K562 (cell line): ENCODE data around the gene GLI3. TPM values are rescaled to one million over a fixed set of nuclear protein-coding genes. Genes with fewer than 3 reads are reported as not detected.

ENCODE experiments used
- ATAC-seq: fragments of 200-7000 bp; cut with Tn5 transposase; 3 replicates; pipeline ENCODE4 v1.9.1; 2020; ENCODE audit warnings: moderate library complexity
- BruUV-seq: library from RNA; stranded (reverse); fragments of 400-500 nt; replicated peaks from 2 replicates; lab custom pipeline; 2021; lab: Mats Ljungman, UMichigan
- CTCF ChIA-PET: fragments of 300-600 bp; formaldehyde crosslinking; extraction: SDS; loops from one replicate; lab custom pipeline; 2021; ENCODE audit warnings: low intra/inter-chr PET ratio; lab: Yijun Ruan, JAX
- POLR2A ChIA-PET: fragments of 300-600, 350-650 bp; sonication (Branson Sonifier 250); formaldehyde crosslinking; extraction: SDS; loops from one replicate; lab custom pipeline; 2021; ENCODE audit warnings: antibody characterized with exemption, inconsistent platforms; lab: Yijun Ruan, JAX
- DNase-seq, 4 experiments: peaks; one replicate each; pipeline versions ENCODE4 v3.0.0 to v3.0.0-alpha.2; 2011 to 2018; ENCODE audit warnings: low spot score in 3 of 4, mixed read lengths in 3 of 4; ENCODE audit errors: extremely low read depth in 1 of 4
- FAIRE-seq: peaks from 2 replicates; lab custom pipeline; 2011; peaks lifted over from hg19 to GRCh38; lab: Jason Lieb, UNC
- H2AFZ ChIP-seq: 2 replicates; pipeline ENCODE4 v1.6.0; 2011; ENCODE audit warnings: low read depth, low read length, control low read depth, inconsistent platforms
- H3K27ac ChIP-seq: fragments of 200-600 bp; 3 replicates; pipeline ENCODE4 v1.8.0; 2011; ENCODE audit warnings: low read depth, mild to moderate bottlenecking, control low read depth, inconsistent platforms, low read length, moderate library complexity, mixed read lengths; ENCODE audit errors: extremely low read depth
- H3K27me3 ChIP-seq, 2 experiments: fragments of 300-600 bp in 1 of 2; 2 replicates in 1 of 2; 3 replicates in 1 of 2; pipeline versions ENCODE4 v1.6.0 to v1.8.0; 2011; ENCODE audit warnings: inconsistent platforms in 2 of 2, low read length in 2 of 2, mild to moderate bottlenecking in 1 of 2, mixed read lengths in 1 of 2, moderate library complexity in 1 of 2; ENCODE audit not compliant: control insufficient read depth in 2 of 2, insufficient read depth in 2 of 2
- H3K36me3 ChIP-seq: fragments of 300-600 bp; 3 replicates; pipeline ENCODE4 v1.8.0; 2011; ENCODE audit warnings: mild to moderate bottlenecking, low read length, inconsistent platforms; ENCODE audit not compliant: control insufficient read depth, insufficient read depth
- H3K4me1 ChIP-seq, 2 experiments: fragments of 200-600 bp in 1 of 2; replicated peaks in 1 of 2; 2 replicates in 1 of 2; 3 replicates in 1 of 2; pipeline versions ENCODE4 v1.5.1 to v1.8.0; 2011; ENCODE audit warnings: inconsistent platforms in 2 of 2, low read length in 2 of 2, mild to moderate bottlenecking in 1 of 2, mixed read lengths in 1 of 2, moderate library complexity in 1 of 2; ENCODE audit not compliant: control insufficient read depth in 2 of 2, insufficient read depth in 2 of 2
- H3K4me2 ChIP-seq: 2 replicates; pipeline ENCODE4 v1.6.1; 2011; ENCODE audit warnings: low read length, control low read depth, inconsistent platforms, mixed read lengths; ENCODE audit not compliant: insufficient read depth
- H3K4me3 ChIP-seq: fragments of 200-600 bp; sonication (generic), shearing (Covaris generic); 2 replicates; pipeline ENCODE4 v1.5.1; 2016; ENCODE audit warnings: control low read depth, inconsistent platforms
- H3K79me2 ChIP-seq: fragments of 200-600 bp; 3 replicates; pipeline ENCODE4 v1.8.0; 2011; ENCODE audit warnings: low read length, inconsistent platforms; ENCODE audit not compliant: control insufficient read depth, insufficient read depth
- H3K9ac ChIP-seq, 2 experiments: 2 replicates each; pipeline versions ENCODE4 v1.6.0 to v1.6.1; 2011; ENCODE audit warnings: low read depth in 2 of 2, low read length in 2 of 2, control low read depth in 1 of 2, inconsistent platforms in 1 of 2, mild to moderate bottlenecking in 1 of 2, mixed read lengths in 1 of 2; ENCODE audit not compliant: insufficient read depth in 1 of 2
- H3K9me1 ChIP-seq: one replicate; pipeline ENCODE4 v1.6.0; 2011; ENCODE audit warnings: inconsistent platforms, mild to moderate bottlenecking, low read length, moderate library complexity; ENCODE audit not compliant: control insufficient read depth, insufficient read depth
- H3K9me3 ChIP-seq: replicated peaks from 2 replicates; pipeline ENCODE4 v1.5.1; 2011; ENCODE audit warnings: low read depth, low read length, inconsistent platforms; ENCODE audit not compliant: control insufficient read depth, insufficient read depth
- H4K20me1 ChIP-seq: replicated peaks from 2 replicates; pipeline ENCODE4 v1.6.1; 2011; ENCODE audit warnings: low read length, inconsistent platforms, mixed read lengths; ENCODE audit not compliant: control insufficient read depth, insufficient read depth
- GABPB1 ChIP-seq: sonication (generic); formaldehyde crosslinking; IDR thresholded peaks from 2 replicates; pipeline ENCODE4 v1.8.0; 2022; ENCODE audit warnings: mild to moderate bottlenecking, missing genetic modification reagents
- HES1 ChIP-seq: fragments of 450-650 bp; IDR thresholded peaks from 2 replicates; pipeline ENCODE4 v1.6.1; 2016; ENCODE audit warnings: low read depth, mild to moderate bottlenecking, moderate library complexity
- JUNB ChIP-seq: fragments of 450-650 bp; formaldehyde crosslinking; conservative IDR thresholded peaks from 2 replicates; pipeline ENCODE4 v1.4.0; 2020; ENCODE audit warnings: mild to moderate bottlenecking
- KHSRP ChIP-seq: fragments of 450-650 bp; IDR thresholded peaks from 2 replicates; pipeline ENCODE4 v1.6.1; 2017
- NFIX ChIP-seq: fragments of 250-450 bp; sonication (Bioruptor Pico); IDR thresholded peaks from 2 replicates; pipeline ENCODE4 v1.4.0; 2020; ENCODE audit warnings: low read depth, mild to moderate bottlenecking, moderate library complexity
- RB1 ChIP-seq: fragments of 450-650 bp; IDR thresholded peaks from 2 replicates; pipeline ENCODE4 v1.6.1; 2017; ENCODE audit warnings: low read depth, mild to moderate bottlenecking
- SIX5 ChIP-seq, 2 experiments: IDR thresholded peaks; 2 replicates each; pipeline ENCODE4 v1.6.1; 2011; ENCODE audit warnings: low read length in 2 of 2, borderline replicate concordance in 1 of 2, low read depth in 1 of 2, mild to moderate bottlenecking in 1 of 2, moderate library complexity in 1 of 2; ENCODE audit not compliant: insufficient read depth in 1 of 2
- ZNF12 ChIP-seq: sonication (generic); formaldehyde crosslinking; IDR thresholded peaks from 2 replicates; pipeline ENCODE4 v1.4.0; 2020; ENCODE audit warnings: mild to moderate bottlenecking, missing genetic modification reagents
- ZNF217 ChIP-seq: sonication (generic); formaldehyde crosslinking; IDR thresholded peaks from 2 replicates; pipeline ENCODE4 v1.8.0; 2022; ENCODE audit warnings: mild to moderate bottlenecking, missing genetic modification reagents
- ZNF24 ChIP-seq: fragments of 450-650 bp; IDR thresholded peaks from 2 replicates; pipeline ENCODE4 v1.6.1; 2016
- ZNF407 ChIP-seq: fragments of 450-650 bp; IDR thresholded peaks from 2 replicates; pipeline ENCODE4 v1.6.1; 2016; ENCODE audit warnings: low read depth
- ZNF584 ChIP-seq: fragments of 200-800 bp; sonication (Bioruptor generic); IDR thresholded peaks from 2 replicates; pipeline ENCODE4 v1.6.1; 2016; ENCODE audit warnings: low read depth, mild to moderate bottlenecking, missing genetic modification characterization, missing compliant biosample characterization
- WGBS: fragments of 100-300 bp; shearing (Covaris generic); methylation state at CpG from one replicate; pipeline ENCODE4 v1.1.6; 2016; ENCODE audit warnings: low coverage, mixed read lengths; ENCODE audit not compliant: insufficient coverage; ENCODE audit errors: missing lambda C conversion rate; 5-methylcytosine and 5-hydroxymethylcytosine counted together
- in situ Hi-C: fragments of 300-500 bp; cut with MboI; formaldehyde crosslinking; loops from 4 replicates; pipeline ENCODE4 v1.15.0; 2018; ENCODE audit warnings: inconsistent platforms, mixed read lengths
- intact Hi-C: fragments of 100-400 bp; cut with micrococcal nuclease; formaldehyde crosslinking; loops from 2 replicates; pipeline ENCODE4 v1.14.2; 2022
- polyA plus RNA-seq, 8 experiments: library from polyadenylated mRNA; depleted of rRNA in 4 of 8; stranded (reverse) in 5 of 8; unstranded in 3 of 8; fragments of >200 nt; fragmentation: Nextera tagmentation in 2 of 8; fragmentation: Illumina TruSeq in 1 of 8; extraction: Ambion mirVana in 2 of 8; extraction: Trizol in 1 of 8; gene quantifications; 2 replicates each; pipeline versions ENCODE4 v1.2.1 to v1.2.3, GENCODE V29; 2011 to 2014; ENCODE audit warnings: inconsistent platforms in 1 of 8, missing spikeins in 1 of 8
- total RNA-seq, 7 experiments: library from RNA; depleted of rRNA in 6 of 7; stranded (reverse); fragments of >200 nt in 6 of 7; fragmentation: Illumina TruSeq in 2 of 7; extraction: Trizol in 2 of 7; gene quantifications; 2 replicates each; pipeline versions ENCODE4 v1.2.1 to v1.2.3, GENCODE V29; 2011 to 2021; ENCODE audit warnings: low replicate concordance in 1 of 7

Gene GLI3
- total and polyA plus RNA-seq, 9 of the 15 experiments (the other 6 are each of a cell fraction or from before 2014, with no cell fraction given), result 0.01 to 0.18 (median 0.07) TPM; not detected in 6

GRCh38 chr7:42152329-42153205, 84.4 kb downstream of the GLI3 start:
- Histone ChIP-seq H3K4me2 (no peak overlapping the region), H2AFZ (no peak overlapping the region), H3K36me3 (no peaks in the 10 kb centered on the region), H3K79me2 (no peaks in the 10 kb centered on the region), H3K27me3 (peaks cover 5 to 15% of the 10 kb centered on the region in 2 experiments; a peak in 3 of 5 replicates), H3K4me3 (no peak overlapping the region), H4K20me1 (no peaks in the 10 kb centered on the region), H3K9me1 (no peaks in the 10 kb centered on the region), H3K9ac (no peak overlapping the region), H3K27ac (no peak overlapping the region), H3K4me1 (no peaks in the 10 kb centered on the region), H3K9me3 (no peaks in the 10 kb centered on the region)
- DNase-seq (no peak), ATAC-seq (no peak), FAIRE-seq (no peak)
- CTCF ChIA-PET, result no interaction called here
- POLR2A ChIA-PET, result no interaction called here
- no TSS peak for BruUV-seq
- in situ Hi-C loops, result no loop called here
- WGBS, result 0% methylated on average over 11 of the region's 11 CpGs
- intact Hi-C loops, result no loop called here
- no peak for TF ChIP-seq ZNF407
- no peak for TF ChIP-seq JUNB
- no peak for TF ChIP-seq ZNF584
- TF ChIP-seq ZNF24, result no peak
- TF ChIP-seq ZNF217 (CRISPR knock-in tag), result no peak
- no peak for TF ChIP-seq SIX5 (IDR thresholded peaks at IDR 0.05; ENCODE audit: borderline replicate concordance in 1 of 2, insufficient read depth in 1 of 2, low read depth in 1 of 2, low read length in 2 of 2)
- TF ChIP-seq ZNF12 (CRISPR knock-in tag), result no peak
- no peak for TF ChIP-seq HES1
- no peak for TF ChIP-seq GABPB1
- TF ChIP-seq NFIX (CRISPR knock-in tag), result no peak
- TF ChIP-seq KHSRP, result no peak
- TF ChIP-seq RB1, result no peak
